Stimulated activated naive CD4-positive, alpha-beta T cell (primary cell): Measurements from ENCODE around the gene TAF8.

Experiments used
- DNase-seq, 6 experiments: peaks; one replicate each; lab custom pipeline; 2025; lab: John Stamatoyannopoulos, UW

Gene TAF8

DNA sequence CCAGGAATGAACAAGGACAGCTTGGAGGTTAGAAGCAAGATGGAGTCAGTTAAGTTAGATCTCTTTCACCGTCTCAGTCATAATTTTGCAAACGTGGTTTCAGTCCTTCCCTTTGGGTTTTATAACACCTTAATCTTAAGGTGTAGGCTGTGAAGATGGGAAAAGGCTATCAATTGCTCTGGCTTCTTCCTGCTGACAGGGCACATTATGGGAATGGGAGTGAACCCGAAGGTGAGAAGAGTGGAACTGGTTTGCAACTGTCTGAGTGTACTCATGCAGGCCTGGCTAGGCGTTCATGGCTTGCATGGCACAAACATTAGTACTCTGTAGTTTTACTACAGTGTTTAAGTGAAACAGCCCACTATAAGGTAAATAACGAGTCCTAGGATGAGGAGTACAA, 9.4 kb downstream of the TAF8 start:
- DNase-seq = no peak

DNA sequence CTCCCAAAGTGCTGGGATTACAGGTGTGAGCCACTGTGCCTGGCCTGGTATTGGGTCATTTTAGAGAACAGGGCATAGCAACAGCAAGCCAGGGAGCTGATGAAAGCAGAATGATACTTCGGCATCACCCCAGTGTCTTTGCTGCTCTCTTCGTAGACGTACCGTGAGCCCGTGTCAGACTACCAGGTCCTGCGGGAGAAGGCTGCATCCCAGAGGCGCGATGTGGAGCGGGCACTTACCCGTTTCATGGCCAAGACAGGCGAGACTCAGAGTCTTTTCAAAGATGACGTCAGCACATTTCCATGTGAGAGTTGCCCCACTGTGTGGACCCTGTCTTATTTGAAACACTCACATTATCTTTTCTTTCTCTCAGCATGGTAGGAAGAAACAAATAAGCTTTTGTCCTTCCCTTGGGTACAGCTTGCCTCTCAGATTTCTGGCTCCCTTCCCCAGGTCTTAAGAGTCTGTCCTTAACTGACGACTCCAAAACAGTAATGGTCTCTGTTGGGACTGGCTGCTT, 15.9 kb downstream of the TAF8 start:
- DNase-seq = no peak

DNA sequence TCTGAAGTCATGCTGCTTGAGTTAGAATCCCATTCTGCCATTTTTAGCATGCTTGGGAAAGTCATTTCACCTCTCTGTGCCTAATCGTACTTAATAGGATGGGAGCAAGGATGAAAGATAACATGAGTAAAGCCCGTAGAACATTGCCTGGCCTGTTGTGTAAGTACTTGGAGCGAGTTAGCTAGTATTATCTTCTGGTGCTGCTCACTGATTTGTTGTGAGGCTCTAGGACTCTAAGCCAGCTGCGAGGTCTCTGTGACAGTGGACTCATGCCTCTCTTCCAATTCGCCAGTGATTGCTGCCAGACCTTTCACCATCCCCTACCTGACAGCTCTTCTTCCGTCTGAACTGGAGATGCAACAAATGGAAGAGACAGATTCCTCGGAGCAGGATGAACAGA, 17.8 kb downstream of the TAF8 start:
- no peak for DNase-seq

DNA sequence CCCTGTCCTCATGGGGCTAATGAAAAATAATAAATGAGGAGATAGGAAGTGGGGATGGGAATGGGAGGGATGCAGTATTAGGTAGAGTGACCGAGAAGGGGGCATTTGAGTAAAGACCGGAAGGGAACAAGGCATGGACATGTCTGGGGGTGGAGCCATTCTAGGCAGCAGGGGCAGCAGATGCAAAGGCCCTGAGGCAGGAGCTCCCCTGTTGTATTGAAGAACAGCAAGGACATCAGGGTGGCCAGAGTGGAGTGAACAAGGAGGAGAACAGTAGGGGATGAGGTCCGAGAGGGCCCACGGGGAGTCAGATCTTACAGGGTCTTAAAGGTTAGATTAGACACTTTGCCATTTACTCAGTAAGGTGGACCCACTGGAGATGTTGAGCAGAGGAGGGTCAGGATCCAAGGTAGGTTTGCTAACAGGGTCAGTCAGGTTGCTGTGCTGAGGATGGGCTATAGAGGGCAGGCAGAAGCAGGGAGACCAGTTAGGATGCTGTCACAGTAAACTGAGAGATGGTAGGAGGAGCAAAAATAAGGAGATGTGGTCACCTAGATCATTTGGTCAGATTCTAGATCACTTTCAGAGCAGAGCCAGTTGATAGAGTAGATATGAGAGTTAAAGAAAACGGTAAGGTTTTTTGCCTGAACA, 18.7 kb downstream of the TAF8 start:
- no peak for DNase-seq

DNA sequence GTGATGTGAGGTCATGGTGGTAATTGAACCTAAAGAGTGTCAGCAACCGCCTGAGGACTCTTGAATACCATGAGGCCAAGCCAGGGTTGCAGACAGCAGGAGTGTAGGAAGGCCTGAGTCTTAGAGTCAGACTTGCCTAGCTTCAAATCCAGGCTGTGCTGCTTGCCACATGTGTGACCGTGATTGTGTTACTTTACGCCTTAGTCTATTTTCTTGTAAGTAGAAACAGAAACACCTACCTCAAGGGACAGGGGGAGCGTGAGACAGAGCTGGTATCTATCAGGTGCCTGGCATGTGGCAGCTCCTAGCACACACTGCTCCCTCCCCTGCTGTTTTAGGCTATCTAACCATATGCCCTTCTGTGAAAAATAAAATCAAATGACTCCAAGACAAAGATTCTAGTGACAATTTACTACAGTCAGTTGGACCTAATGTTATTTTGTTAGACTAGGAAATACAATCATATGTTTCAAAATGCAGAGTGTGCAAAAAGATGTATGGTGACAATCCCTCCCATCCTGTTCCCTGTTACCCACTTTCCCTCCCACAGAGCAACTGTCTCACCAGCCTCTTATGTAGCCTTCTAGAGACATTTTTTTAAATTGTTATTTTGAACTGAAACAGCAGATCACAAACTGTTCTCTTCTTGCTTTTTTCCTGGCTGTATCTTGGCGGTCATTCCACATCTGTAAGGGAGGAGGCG, 21.7 kb downstream of the TAF8 start:
- no peak for DNase-seq

DNA sequence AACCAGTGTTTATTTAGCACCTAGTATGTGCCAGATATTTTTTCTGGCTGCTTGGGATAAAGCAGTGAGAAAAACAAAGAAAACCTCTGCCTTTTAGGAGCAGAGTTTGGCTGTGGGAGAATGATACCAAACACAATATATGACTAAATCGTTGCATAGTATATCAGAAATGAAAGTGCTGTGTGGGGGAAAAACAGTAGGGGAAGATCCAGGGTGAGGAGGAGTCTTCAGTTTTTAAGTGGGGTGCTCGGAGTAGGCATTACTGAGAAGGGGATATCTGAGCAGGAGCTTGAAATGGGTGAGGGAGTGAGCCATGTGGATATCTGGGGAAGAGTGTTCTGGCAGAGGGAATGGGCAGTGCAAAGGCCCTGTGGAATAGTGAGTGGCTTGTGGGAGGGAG, 23.0 kb downstream of the TAF8 start:
- no peak for DNase-seq

DNA sequence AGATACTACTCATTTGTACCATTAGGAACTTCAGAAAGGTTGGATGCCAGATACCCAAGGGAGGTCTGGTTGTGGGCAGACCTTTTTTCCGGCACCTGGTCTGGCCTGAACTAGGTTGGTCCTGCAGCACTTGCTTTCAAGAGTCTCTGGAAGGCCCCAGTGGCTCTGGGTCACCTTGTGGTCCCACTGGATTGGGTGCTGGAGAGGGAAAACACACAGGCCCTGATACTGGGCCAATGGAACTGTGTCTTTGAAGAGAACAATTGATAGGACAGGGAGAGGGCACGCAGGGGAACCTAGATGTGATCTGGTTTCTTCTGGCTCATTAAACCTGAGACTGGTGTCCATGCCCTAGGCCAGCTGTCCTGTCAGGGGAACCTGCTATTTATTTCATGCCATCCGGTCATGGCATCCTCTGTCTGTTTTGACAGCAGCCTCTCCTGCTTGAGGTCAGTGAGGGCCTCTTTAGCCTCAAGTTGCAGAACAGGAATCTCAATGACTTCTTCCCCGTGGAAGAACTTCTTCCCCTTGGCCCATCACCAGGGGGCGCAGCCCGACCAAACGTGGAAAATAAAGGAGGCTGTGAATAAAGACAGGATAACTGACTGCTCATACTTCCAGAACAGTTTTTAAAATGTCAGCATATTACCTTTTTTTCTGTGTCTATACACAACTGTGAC, 25.0 kb downstream of the TAF8 start:
- DNase-seq = peak in 5 of 6 experiments; percentile 17 to 43 (median 24)

DNA sequence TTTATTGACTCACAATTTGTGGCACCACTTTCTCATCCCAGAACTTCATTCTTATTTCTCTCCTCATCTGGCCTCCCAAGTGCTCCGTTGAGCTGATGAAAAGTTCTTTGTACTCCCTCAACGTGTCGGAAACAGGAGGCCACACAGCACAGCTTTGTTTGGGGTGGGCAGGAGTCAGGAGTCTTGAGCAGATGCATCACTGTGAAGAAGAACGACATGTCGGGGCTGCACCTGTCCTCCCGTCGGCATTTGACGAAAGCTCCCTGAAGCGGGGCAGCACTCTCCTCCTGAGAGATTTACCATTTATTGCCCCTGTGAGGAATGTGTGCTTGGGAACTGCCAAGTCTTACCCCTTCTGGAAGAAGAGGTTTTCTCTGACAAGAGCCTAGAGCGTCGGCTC, 28.1 kb downstream of the TAF8 start:
- DNase-seq = no peak

DNA sequence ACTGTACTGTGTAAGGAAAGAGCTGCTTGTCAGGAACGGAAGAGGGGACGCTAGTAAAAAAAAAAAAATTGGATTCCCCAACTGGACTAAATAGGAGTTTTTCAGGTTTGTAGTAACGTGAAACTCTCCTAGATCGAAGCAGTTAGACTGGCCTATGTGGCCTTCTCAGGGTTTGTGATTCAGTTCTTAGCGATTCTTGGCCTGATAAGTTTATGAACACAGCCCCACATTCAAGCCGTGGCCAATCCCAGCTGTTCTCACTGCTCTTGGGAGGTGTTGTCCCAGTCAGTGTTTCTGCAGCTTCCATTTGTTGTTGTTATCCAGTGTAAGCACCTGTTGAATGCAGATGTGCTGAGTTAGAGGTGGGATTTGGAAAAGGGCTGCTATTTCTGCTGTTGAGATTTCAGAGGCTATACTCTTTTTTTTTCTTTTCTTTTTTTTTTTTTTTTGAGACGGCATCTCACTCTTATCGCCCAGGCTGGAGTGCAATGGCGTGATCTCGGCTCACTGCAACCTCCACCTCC, 29.7 kb downstream of the TAF8 start:
- DNase-seq = no peak

DNA sequence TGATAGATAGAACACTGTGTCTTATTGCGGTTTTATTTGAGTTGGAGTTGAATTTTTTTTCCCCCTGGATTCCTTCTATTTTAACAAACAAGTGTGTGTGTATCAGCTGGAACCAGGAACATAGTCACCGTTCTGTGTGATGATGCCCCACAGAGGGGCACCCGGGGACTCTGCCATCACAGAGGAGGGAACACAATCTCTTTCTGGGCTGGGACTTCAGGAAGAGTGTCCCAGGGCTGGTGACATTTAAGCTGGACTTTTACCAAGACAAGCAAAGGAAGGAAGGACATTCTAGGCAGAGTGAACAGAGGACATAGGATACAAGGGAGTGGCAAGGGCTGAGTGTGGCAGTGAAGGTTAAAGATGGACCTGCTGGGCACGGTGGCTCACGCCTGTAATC, 33.2 kb downstream of the TAF8 start:
- no peak for DNase-seq

DNA sequence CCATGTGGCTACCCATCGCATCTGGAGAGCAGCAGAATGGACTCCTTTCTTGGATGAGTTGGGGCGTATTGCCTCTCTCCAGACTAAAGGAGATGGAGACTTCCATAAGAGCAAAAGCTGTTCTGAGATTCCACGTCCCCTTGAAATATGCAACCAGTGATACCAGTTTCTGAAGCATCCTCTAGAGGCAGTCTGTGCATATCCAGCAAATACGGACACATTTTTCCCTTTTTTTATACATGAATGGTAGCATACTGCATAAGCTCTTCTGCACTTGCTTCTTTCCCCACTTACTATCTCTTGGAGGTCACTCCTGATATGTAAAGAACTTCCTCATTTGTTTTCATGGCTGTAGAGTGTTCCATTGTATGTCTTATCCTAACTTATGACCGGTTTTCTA, 34.6 kb downstream of the TAF8 start:
- DNase-seq = no peak

DNA sequence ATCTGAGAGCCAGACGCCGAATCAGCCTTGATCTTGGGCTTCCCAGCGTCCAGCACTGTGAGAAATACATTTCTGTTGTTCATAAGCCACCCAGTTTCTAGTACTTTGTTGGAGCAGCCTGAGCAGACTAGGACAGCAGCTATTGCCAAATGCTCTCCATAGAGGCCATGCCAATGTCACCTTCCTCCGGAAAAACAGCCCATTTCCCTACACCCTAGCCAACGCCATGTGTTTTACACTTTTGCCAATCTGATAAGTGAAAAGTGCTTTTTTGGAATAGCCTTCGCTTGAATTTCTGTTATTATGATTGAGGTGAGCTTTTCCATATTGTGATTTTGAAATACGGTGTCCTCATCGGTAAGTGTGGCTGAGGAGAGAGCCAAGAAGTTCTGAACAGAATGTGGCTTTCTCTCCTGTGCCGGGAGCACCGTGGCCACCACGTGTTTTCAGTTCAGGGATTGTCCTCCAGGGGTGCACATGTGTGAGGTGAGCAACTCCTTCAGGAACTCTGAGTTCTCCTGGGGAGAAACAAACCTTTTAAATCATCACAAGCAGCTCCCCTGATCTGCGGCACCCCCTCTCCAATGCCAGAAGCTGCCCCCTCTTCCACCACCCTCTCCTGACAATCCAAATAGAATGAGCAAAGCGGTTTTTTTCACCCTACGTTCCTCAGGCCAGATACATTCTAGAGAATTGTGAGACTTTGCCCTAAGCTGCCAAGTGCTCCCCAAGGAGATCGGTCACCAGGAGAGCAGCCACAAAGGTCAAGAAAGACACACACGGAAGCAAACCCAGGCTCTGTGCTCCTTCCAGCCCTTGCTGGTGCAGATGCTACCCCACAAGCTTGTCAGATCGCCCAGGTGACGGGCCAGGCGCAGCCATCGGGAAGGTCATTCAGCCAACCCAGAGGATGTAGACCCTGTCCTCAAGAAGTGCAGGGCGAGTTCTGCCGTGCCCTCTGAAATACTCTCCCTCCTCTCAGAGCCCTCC, 36.0 kb downstream of the TAF8 start:
- DNase-seq = no peak

DNA sequence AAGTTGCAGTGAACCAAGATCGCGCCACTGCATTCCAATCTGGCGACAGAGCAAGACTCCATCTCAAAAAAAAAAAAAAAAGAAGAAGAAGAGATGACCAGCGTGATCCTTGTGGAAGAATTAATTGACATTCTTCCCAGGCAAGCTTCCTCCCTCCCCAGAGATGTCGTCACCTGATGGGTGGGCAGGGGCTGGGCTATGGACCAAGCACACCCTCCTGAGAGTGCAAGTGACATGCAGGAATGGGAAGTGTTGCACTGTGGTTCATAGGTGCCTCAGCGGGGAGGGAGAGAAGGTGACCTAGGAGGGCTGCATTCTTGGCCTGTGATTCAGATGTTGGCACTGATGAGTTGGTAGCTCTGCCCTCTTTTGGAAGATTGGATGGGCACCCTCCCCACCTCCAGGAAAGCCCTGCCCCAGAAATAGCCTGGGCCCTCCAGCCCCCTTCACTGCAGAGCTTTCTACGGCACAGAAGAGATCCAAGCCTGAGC, 37.8 kb downstream of the TAF8 start:
- no peak for DNase-seq

DNA sequence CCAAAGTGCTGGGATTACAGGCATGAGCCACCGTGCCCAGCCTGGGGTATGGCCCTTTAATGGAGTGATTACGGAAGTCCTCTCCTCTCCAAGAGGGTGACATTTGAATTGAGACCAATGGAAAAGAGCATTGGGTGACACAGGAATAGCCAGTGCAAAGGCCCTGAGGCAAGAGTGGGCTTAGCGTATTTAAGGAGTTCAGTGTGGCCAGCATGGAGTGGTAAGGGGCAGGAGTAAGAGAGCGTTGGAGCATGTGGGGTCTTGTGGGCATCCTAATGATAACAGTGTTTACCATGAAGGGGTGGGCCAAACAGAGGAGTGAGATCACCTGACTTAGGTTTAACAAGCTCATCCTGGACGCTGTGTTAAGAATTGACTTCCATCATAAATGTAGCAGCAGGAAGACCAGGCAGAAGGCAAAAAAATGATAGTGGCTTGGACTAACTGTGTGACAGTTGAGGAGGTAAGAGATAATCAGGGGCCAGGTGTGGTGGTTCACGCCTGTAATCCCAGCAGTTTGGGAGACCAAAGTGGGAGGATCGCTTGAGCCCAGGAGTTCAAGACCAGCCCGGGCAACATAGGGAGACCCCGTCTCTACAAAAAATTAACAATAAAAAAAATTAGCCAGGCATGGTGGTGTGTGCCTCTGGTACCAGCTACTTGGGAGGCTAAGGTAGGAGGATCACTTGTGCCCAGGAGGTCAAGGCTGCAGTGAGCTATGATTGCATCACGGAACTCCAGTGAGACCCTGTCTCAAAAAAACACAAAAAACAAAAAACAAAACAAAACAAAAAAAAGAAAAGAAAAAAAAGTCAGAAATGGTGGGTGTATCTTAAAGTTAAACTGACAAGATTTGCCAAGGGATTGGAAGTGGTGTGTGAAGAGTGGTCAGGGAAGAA, 40.7 kb downstream of the TAF8 start:
- DNase-seq = no peak

DNA sequence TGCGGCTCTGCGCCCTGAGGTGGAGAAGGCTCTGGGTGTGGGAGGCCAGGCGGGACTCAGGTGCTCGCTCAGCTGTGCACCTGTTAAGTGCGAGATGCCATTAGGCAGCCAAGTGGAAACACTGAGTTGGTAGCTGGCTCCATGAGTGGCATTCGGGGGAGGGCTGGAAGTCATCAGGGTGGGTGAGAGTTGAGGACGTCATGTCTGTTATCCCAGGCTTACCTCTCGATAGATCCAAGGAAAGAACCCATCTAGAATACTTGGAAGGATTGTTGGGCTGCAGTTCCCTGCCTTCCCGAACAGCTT, 41.3 kb downstream of the TAF8 start:
- DNase-seq = no peak

DNA sequence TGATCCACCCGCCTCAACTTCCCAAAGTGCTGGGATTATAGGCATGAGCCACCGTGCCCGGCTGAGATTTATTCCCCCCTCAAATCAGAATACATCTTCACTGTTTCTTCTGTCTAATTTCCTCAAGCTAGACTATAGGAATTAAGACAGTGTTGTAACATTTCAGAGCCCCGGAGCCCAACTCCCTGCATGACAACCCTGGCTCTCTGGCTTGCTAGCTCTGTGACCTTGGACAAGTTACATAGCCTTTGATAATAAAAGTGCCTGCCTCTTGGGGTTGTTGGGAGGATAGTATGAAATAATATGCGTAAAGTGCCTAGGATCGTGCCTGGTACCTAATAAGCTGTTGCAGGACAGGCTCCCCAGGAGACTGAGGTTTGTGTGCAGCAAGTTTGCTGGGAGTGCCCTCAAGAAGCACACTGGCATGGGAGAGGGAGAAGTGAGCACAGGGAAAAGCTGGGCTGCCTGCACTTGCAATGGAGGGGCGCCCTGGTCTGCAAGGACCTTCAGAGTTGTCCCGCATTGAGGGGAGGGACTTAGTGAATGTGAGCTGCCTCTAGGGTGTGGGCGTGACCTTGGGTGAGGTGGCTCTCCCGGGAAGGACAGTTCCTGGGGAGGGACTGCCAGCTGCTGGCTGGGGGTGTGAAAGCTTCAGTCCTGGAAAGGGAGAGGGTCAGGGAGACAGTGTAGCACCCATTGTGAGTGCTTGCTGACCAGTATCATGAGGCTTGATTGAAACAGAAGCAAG, 43.4 kb downstream of the TAF8 start:
- no peak for DNase-seq

DNA sequence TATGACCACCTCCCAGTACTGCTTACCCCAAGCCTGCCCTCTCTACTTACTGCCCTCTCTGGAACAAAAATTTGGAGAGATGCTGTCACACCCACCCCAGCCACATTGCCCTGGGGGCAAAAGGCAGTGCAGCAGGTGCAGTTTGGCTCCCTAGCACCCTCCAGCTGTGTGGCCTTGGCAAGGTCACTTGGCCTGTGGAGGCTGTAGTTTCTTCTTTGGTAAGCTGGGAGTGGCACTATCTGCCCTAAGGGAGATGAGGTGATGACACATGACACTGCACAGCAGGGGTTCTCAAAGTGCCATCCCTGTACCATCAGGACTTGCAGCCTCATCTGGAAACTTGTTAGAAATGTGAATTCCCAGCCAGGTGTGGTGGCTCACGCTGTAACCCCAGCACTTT, 44.8 kb downstream of the TAF8 start:
- DNase-seq = no peak

DNA sequence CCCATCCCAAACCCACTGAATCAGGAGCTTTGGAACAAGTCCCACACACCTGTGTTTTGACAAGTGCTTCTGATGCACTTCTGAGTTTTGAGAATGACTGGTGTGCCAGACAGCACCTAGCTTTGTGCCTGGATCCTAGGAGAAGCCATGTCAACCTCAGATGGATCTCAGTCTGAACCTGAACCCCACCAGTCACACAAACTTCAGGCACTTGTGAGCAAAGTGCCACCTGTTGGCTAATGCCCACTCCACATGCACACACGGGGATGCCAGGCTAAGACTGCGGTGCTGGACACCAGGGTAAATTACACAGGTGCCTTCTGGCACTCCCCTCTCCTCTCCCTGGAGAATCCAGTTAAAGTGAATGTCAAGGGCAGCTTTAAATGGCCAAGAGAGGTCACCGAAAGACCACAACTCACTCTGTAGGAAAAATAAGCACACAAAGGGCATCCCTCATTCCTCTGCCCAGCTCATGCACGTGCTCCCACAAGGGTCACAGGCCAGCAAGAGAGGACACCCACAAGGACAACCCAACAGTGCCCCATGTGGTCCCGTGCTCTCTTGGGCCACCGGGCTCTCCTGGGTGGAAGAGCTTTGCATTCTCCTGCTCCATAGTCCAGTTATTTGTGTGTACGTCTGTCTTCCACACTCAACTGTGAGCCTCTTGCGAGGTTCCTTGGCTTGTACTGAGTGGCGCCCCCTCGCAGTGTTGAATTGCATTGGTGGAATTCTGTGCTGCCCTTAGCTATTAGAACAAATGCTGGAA, 45.6 kb downstream of the TAF8 start:
- no peak for DNase-seq

DNA sequence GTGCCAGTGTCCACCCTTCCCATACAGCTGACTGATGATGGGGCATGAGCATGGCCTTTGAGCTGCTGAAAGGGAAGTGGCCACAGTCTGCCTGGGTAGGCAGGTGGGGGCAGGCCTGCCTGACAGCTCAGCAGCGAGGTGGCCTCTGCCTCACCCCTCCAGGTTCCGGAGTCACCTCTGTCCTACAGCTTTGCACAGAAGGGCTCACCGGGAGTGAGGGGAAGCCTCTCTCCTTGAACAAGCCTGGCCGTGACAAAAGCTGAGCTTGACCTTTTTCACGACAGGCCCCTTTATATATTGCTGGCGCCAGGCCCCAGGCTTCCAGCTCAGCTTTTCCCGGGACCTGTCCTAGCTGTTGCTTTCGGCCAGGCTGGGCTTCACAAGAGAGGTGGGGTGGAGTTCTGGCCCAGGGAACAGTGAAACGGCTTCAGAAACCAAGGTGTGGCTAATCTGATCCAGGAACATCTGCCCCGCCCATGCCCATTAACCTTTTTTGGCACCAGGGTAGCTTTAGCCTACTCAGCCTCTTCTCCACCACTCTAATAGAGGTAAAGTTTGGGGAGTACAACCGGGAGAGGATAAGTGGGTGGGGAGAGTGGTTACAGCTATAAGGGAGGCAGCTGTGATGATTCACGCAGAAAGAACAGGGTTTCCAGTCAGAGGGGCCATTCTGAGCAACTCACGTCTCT, 49.2 kb downstream of the TAF8 start:
- DNase-seq = no peak
